Tracheal epithelial cell (primary cell): Measurements from ENCODE around the gene LYPD3. TPM values are rescaled to one million over a fixed set of nuclear protein-coding genes. Genes with fewer than 3 reads are reported as not detected.

Experiments
- total RNA-seq: library from RNA; depleted of rRNA; stranded (reverse); fragments of >200 nt; gene quantifications from 2 replicates; pipeline ENCODE4 v1.2.1, GENCODE V29; 2014

The LYPD3 gene
- total RNA-seq = 4.9 and 13.0 TPM in 2 replicates

DNA sequence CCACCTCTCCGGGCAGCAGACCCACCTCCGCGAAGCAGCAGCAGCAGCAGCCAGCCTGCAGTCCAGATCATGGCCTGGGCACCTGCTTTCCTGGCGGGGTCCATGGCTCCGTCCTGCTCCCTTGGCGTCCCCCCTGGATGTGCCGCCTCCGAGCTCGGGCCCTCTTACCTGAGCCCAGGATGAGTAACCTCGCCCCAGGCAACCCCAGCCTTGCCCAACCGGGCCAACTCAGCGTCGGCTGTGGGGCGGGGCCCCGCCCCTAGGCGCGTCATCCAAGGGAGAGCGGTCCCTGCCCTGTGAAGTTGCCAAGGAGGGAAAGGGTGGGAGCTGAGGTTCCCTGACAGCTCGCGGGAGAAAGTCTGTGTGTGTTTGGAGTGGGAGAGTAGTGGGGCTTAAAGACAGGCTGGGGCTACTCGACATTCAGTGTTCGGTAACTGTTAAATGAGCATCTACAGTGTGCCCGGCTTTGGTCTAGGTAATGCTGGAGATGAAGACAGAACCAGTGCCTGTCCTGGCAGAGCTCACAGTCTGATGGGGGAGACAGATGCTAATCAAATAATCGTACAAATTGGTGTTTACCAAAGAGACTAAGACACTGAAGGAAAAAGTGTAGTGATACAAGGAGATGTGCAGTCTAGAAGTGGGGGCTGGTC is at the start of gene LYPD3:
TSS of gene LYPD3 (minus strand) at position 141 of the 653 bp plus-strand sequence. CDS start at position 104, 37 bp downstream.

GRCh38 chr19:43504426-43505185 is 39.2 kb upstream of the LYPD3 start, which contains the start of gene PHLDB3:
PHLDB3 (minus strand) TSS chr19:43504746; CDS start chr19:43504118, 628 bp downstream.

DNA sequence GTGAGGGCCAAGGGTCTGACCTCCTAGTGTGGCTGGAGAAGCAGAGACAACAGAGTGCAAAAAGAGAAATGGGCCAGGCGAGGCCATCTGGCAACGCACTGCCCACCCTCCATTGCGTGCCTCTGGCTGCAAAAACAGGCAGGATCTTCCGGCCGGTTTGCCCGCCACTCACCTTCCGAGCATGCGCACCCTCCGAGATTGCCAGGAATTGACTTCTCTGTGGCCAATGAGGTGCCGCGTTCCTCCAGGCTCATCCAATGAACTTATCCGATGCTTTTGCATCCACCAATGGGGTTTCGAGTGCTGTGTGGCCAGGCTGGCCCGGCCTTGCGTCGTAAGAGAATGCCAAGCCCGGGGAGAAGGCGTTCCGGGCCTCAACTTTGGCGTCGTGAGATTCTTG is 50.9 kb downstream of the LYPD3 start, which contains the start of gene TEX101:
TSS of gene TEX101 (plus strand) at position 337 of the 400 bp plus-strand sequence. CDS start 1,030 bp downstream, outside the sequence.

Other genes starting within 250 kb of the LYPD3 start
- gene PSG9, start 196.1 kb downstream of the LYPD3 start, total RNA-seq = 0.24 TPM in 1 of 2 replicates, not detected in the other
- 0.48 TPM in 1 of 2 replicates, not detected in the other for gene CD177, start 111.9 kb downstream of the LYPD3 start, total RNA-seq
- not detected in 2 replicates for gene TEX101, start 50.7 kb downstream of the LYPD3 start, total RNA-seq
- 23.1 and 29.4 TPM in 2 replicates for gene PHLDB3, start 39.1 kb upstream of the LYPD3 start, total RNA-seq
- gene ETHE1, start 61.6 kb upstream of the LYPD3 start, total RNA-seq = 185 and 221 TPM in 2 replicates
- gene ZNF575, start 67.6 kb upstream of the LYPD3 start, total RNA-seq = not detected in 2 replicates
- gene XRCC1, start 109.9 kb upstream of the LYPD3 start, total RNA-seq = 9.6 and 12.1 TPM in 2 replicates
- gene PINLYP, start 110.2 kb upstream of the LYPD3 start, total RNA-seq = 0.64 and 4.1 TPM in 2 replicates
- gene IRGQ, start 130.5 kb upstream of the LYPD3 start, total RNA-seq = 14.1 and 18.6 TPM in 2 replicates
- gene ZNF576, start 131.0 kb upstream of the LYPD3 start, total RNA-seq = 10.8 and 16.2 TPM in 2 replicates
- gene SRRM5, start 146.5 kb upstream of the LYPD3 start, total RNA-seq = not detected in 2 replicates
- gene ZNF428, start 154.0 kb upstream of the LYPD3 start, total RNA-seq = 17.1 and 23.1 TPM in 2 replicates
- gene CADM4, start 174.2 kb upstream of the LYPD3 start, total RNA-seq = 9.6 and 13.3 TPM in 2 replicates
- gene PLAUR, start 204.6 kb upstream of the LYPD3 start, total RNA-seq = 28.6 and 292 TPM in 2 replicates